T-helper 2 cell treated with Interferon-gamma antibody and Interleukin-4, amounts not matched to agents 5 μg/mL and 100 μg/mL, for 36 hours (primary cell): ENCODE data around the gene HMGN4.
"Not testable (repeated sequence)": the region's sequence is repeated elsewhere in the genome, so short reads cannot be mapped to it uniquely, and the experiment has no call there.

Source experiments
- DNase-seq: peaks from one replicate; pipeline ENCODE4 v3.0.0; 2021; ENCODE audit warnings: low spot score
- H3K27ac Mint-ChIP-seq: one replicate; pipeline ENCODE4 v1.8.0; 2021; ENCODE audit warnings: mild to moderate bottlenecking, mixed read lengths
- H3K27me3 Mint-ChIP-seq: one replicate; pipeline ENCODE4 v1.8.0; 2021; ENCODE audit warnings: low read depth, mixed read lengths
- H3K36me3 Mint-ChIP-seq: one replicate; pipeline ENCODE4 v1.8.0; 2021; ENCODE audit warnings: low read depth, mixed read lengths
- H3K4me1 Mint-ChIP-seq: one replicate; pipeline ENCODE4 v1.8.0; 2021; ENCODE audit warnings: low read depth, mixed read lengths
- H3K4me3 Mint-ChIP-seq: one replicate; pipeline ENCODE4 v1.8.0; 2022; ENCODE audit warnings: mild to moderate bottlenecking, moderate library complexity, mixed read lengths
- H3K9me3 Mint-ChIP-seq: one replicate; pipeline ENCODE4 v1.8.0; 2021; ENCODE audit warnings: mixed read lengths

The HMGN4 gene

GRCh38 chr6:26532699-26533531, 5.3 kb upstream of the HMGN4 start:
- Mint-ChIP-seq H3K4me1 (peaks cover 39% of the 10 kb centered on the region), H3K36me3 (peaks cover 2% of the 10 kb centered on the region), H3K9me3 (no peaks in the 10 kb centered on the region), H3K4me3 (peak overlapping the region; percentile 99), H3K27ac (peak overlapping the region; percentile 96), H3K27me3 (peaks cover 6% of the 10 kb centered on the region)
- peak; percentile 87 for DNase-seq

- Mint-ChIP-seq H3K27me3 (peaks cover 6% of the 10 kb centered on the region), H3K27ac (peak overlapping the region; percentile 96), H3K4me3 (peak overlapping the region; percentile 99), H3K4me1 (peaks cover 39% of the 10 kb centered on the region), H3K9me3 (no peaks in the 10 kb centered on the region), H3K36me3 (peaks cover 4% of the 10 kb centered on the region)
- DNase-seq = no peak
Observed at GRCh38 chr6:26533532-26533931, 4.6 kb upstream of the HMGN4 start.

GRCh38 chr6:26534681-26535465, 3.3 kb upstream of the HMGN4 start:
- peak overlapping the region; percentile 33 for H3K4me3 Mint-ChIP-seq
- peaks cover 7% of the 10 kb centered on the region for H3K36me3 Mint-ChIP-seq
- no peak overlapping the region for H3K27ac Mint-ChIP-seq
- H3K4me1 Mint-ChIP-seq = peaks cover 49% of the 10 kb centered on the region
- no peaks in the 10 kb centered on the region for H3K9me3 Mint-ChIP-seq
- H3K27me3 Mint-ChIP-seq = peaks cover 6% of the 10 kb centered on the region
- no peak for DNase-seq

GRCh38 chr6:26536571-26537159, 1.5 kb upstream of the HMGN4 start:
- Mint-ChIP-seq H3K4me3 (peak overlapping the region; percentile 90), H3K27ac (peak overlapping the region; percentile 97), H3K27me3 (peaks cover 6% of the 10 kb centered on the region), H3K4me1 (peaks cover 57% of the 10 kb centered on the region), H3K36me3 (peaks cover 18% of the 10 kb centered on the region), H3K9me3 (no peaks in the 10 kb centered on the region)
- peak; percentile 55 for DNase-seq

- H3K4me1 Mint-ChIP-seq = peaks cover 52% of the 10 kb centered on the region
- peak overlapping the region; percentile 97 for H3K27ac Mint-ChIP-seq
- H3K36me3 Mint-ChIP-seq = peaks cover 22% of the 10 kb centered on the region
Observed at GRCh38 chr6:26537160-26537845, 863 bp upstream of the HMGN4 start.

GRCh38 chr6:26538572-26538902, 371 bp downstream of the HMGN4 start:
- peaks cover 2% of the 10 kb centered on the region for H3K27me3 Mint-ChIP-seq
- H3K27ac Mint-ChIP-seq = peak overlapping the region; percentile 97
- no peak for DNase-seq
- peaks cover 49% of the 10 kb centered on the region for H3K4me1 Mint-ChIP-seq
- peak overlapping the region; percentile 90 for H3K4me3 Mint-ChIP-seq
- peaks cover 28% of the 10 kb centered on the region for H3K36me3 Mint-ChIP-seq
- H3K9me3 Mint-ChIP-seq = no peaks in the 10 kb centered on the region

More at GRCh38 chr6:26537160-26537845, 863 bp upstream of the HMGN4 start:
- H3K9me3 Mint-ChIP-seq = no peaks in the 10 kb centered on the region
- DNase-seq = peak; percentile 89
- H3K27me3 Mint-ChIP-seq = peaks cover 6% of the 10 kb centered on the region
- peak overlapping the region; percentile 90 for H3K4me3 Mint-ChIP-seq

- H3K27ac Mint-ChIP-seq = peak overlapping the region; percentile 97
- peaks cover 49% of the 10 kb centered on the region for H3K4me1 Mint-ChIP-seq
- DNase-seq = no peak
- H3K36me3 Mint-ChIP-seq = peaks cover 33% of the 10 kb centered on the region
- peak overlapping the region; percentile 90 for H3K4me3 Mint-ChIP-seq
- H3K9me3 Mint-ChIP-seq = no peaks in the 10 kb centered on the region
- H3K27me3 Mint-ChIP-seq = peaks cover 2% of the 10 kb centered on the region
Observed at GRCh38 chr6:26539071-26539615, 977 bp downstream of the HMGN4 start.

- H3K9me3 Mint-ChIP-seq = no peaks in the 10 kb centered on the region
- no peak for DNase-seq
- H3K4me3 Mint-ChIP-seq = peak overlapping the region; percentile 35
- peaks cover 2% of the 10 kb centered on the region for H3K27me3 Mint-ChIP-seq
- H3K36me3 Mint-ChIP-seq = peaks cover 52% of the 10 kb centered on the region
- peaks cover 41% of the 10 kb centered on the region for H3K4me1 Mint-ChIP-seq
- H3K27ac Mint-ChIP-seq = no peak overlapping the region
Observed at GRCh38 chr6:26541579-26541978, 3.4 kb downstream of the HMGN4 start.

GRCh38 chr6:26543953-26544352, 5.8 kb downstream of the HMGN4 start:
- peak overlapping the region; percentile 58 for H3K27ac Mint-ChIP-seq
- peaks cover 32% of the 10 kb centered on the region for H3K4me1 Mint-ChIP-seq
- H3K4me3 Mint-ChIP-seq = no peak overlapping the region
- H3K9me3 Mint-ChIP-seq = no peaks in the 10 kb centered on the region
- DNase-seq = no peak
- H3K36me3 Mint-ChIP-seq = peaks cover 53% of the 10 kb centered on the region
- no peaks in the 10 kb centered on the region for H3K27me3 Mint-ChIP-seq

GRCh38 chr6:26544473-26544872, 6.3 kb downstream of the HMGN4 start:
- Mint-ChIP-seq H3K4me1 (peaks cover 29% of the 10 kb centered on the region), H3K4me3 (no peak overlapping the region), H3K27ac (no peak overlapping the region), H3K27me3 (no peaks in the 10 kb centered on the region), H3K36me3 (peaks cover 53% of the 10 kb centered on the region), H3K9me3 (no peaks in the 10 kb centered on the region)
- no peak for DNase-seq

GRCh38 chr6:26545627-26546026, 7.5 kb downstream of the HMGN4 start:
- Mint-ChIP-seq H3K27ac (no peak overlapping the region), H3K4me3 (no peak overlapping the region), H3K9me3 (no peaks in the 10 kb centered on the region), H3K4me1 (peaks cover 29% of the 10 kb centered on the region), H3K36me3 (peaks cover 44% of the 10 kb centered on the region), H3K27me3 (no peaks in the 10 kb centered on the region)
- DNase-seq = no peak

GRCh38 chr6:26547363-26547762, 9.2 kb downstream of the HMGN4 start:
- Mint-ChIP-seq H3K4me1 (peaks cover 27% of the 10 kb centered on the region), H3K36me3 (peaks cover 34% of the 10 kb centered on the region)
- not testable (repeated sequence) for H3K27ac Mint-ChIP-seq, DNase-seq, H3K9me3 Mint-ChIP-seq, H3K27me3 Mint-ChIP-seq, H3K4me3 Mint-ChIP-seq

- peak overlapping the region; percentile 90 for H3K4me3 Mint-ChIP-seq
- no peaks in the 10 kb centered on the region for H3K9me3 Mint-ChIP-seq
- H3K27me3 Mint-ChIP-seq = no peaks in the 10 kb centered on the region
- no peak for DNase-seq
- H3K27ac Mint-ChIP-seq = peak overlapping the region; percentile 70
- H3K4me1 Mint-ChIP-seq = peaks cover 26% of the 10 kb centered on the region
- peaks cover 16% of the 10 kb centered on the region for H3K36me3 Mint-ChIP-seq
Observed at GRCh38 chr6:26550250-26550993, 12.3 kb downstream of the HMGN4 start.
